ENCODE data around the gene SCNN1B.

DNA sequence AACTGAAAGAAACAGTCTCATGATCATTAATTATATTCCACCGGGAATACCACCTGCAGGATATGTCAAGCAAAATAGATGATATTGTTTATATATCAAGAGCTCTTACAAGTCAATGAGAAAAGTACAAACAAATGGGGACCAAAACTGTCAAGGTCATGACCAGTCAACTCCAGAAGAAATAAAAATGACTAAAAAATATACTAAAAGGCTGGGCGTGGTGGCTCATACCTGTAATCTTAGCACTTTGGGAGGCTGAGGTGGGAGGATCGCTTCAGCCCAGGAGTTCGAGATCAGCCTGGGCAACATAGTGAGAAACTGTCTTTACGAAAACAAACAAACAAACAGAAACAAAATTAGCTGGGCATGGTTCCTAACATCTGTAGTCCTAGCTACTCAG is 49.8 kb upstream of the SCNN1B start:
- TF ChIP-seq, protein P1, sequence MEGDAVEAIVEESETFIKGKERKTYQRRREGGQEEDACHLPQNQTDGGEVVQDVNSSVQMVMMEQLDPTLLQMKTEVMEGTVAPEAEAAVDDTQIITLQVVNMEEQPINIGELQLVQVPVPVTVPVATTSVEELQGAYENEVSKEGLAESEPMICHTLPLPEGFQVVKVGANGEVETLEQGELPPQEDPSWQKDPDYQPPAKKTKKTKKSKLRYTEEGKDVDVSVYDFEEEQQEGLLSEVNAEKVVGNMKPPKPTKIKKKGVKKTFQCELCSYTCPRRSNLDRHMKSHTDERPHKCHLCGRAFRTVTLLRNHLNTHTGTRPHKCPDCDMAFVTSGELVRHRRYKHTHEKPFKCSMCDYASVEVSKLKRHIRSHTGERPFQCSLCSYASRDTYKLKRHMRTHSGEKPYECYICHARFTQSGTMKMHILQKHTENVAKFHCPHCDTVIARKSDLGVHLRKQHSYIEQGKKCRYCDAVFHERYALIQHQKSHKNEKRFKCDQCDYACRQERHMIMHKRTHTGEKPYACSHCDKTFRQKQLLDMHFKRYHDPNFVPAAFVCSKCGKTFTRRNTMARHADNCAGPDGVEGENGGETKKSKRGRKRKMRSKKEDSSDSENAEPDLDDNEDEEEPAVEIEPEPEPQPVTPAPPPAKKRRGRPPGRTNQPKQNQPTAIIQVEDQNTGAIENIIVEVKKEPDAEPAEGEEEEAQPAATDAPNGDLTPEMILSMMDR (IDR thresholded peaks at IDR 0.05) = no peak
- TF ChIP-seq POLR2A (IDR thresholded peaks at IDR 0.05) = no peak
